ENCODE measurements around the gene PRLH. TPM values are rescaled to one million over a fixed set of nuclear protein-coding genes. Genes with fewer than 3 reads are reported as not detected.

Gene PRLH
- total and polyA plus RNA-seq, 2 of the 13 experiments (the other 11 are each of a cell fraction or from before 2014, with no cell fraction given), result not detected

DNA sequence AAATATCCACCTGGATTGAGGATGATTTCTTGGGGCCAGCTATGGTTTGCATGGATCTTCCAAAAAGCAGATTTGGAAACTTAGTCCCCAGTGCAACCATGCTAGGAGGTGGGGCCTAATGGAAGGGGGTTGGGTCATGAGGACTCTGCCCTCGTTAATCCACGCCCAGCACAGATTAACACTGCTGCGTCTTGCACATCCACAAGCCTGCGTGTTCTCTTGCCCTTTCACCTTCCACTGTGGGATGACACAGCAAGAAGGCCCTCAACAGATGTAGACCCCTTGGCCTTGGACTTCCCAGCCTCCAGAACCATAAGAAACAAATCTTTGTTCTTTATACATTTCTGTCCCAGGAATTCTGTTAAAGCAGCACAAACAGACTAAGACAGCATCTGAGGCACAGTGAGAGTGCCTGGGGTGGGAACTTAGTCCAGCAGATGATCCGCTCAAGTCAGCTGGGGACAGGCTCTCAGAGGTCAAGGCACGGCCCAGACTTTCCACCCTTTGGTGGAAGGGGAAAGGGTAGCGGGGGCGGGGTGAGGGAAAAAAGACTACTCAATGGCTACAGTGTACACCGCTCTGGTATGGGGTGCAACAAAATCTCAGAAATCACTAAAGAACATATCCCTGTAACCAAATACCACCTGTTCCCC lies 21.8 kb downstream of the PRLH start (continued):
- no peak for TF ChIP-seq SNAPC5 (CRISPR knock-in tag; IDR thresholded peaks at IDR 0.05; ENCODE audit: borderline replicate concordance)
- no peak for TF ChIP-seq ZBTB10 (CRISPR knock-in tag; IDR thresholded peaks at IDR 0.05; ENCODE audit: borderline replicate concordance)
- TF ChIP-seq HMGA1 (CRISPR knock-in tag; conservative IDR thresholded peaks at IDR 0.05), result no peak
- TF ChIP-seq, protein P1, sequence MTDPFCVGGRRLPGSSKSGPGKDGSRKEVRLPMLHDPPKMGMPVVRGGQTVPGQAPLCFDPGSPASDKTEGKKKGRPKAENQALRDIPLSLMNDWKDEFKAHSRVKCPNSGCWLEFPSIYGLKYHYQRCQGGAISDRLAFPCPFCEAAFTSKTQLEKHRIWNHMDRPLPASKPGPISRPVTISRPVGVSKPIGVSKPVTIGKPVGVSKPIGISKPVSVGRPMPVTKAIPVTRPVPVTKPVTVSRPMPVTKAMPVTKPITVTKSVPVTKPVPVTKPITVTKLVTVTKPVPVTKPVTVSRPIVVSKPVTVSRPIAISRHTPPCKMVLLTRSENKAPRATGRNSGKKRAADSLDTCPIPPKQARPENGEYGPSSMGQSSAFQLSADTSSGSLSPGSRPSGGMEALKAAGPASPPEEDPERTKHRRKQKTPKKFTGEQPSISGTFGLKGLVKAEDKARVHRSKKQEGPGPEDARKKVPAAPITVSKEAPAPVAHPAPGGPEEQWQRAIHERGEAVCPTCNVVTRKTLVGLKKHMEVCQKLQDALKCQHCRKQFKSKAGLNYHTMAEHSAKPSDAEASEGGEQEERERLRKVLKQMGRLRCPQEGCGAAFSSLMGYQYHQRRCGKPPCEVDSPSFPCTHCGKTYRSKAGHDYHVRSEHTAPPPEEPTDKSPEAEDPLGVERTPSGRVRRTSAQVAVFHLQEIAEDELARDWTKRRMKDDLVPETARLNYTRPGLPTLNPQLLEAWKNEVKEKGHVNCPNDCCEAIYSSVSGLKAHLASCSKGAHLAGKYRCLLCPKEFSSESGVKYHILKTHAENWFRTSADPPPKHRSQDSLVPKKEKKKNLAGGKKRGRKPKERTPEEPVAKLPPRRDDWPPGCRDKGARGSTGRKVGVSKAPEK (CRISPR knock-in tag; IDR thresholded peaks at IDR 0.05; ENCODE audit: borderline replicate concordance), result no peak
- peak; percentile 23; the same call in 1 of the 2 replicates for TF ChIP-seq NFE2L2 (IDR thresholded peaks at IDR 0.05; ENCODE audit: low read length)
- peak; percentile 49; the same call in 1 of the 2 replicates for TF ChIP-seq FOXM1 (CRISPR knock-in tag; IDR thresholded peaks at IDR 0.05)
- no peak for TF ChIP-seq GZF1 (CRISPR knock-in tag; IDR thresholded peaks at IDR 0.05)
- no peak for TF ChIP-seq DNMT1 (CRISPR knock-in tag; IDR thresholded peaks at IDR 0.05)
- peak; percentile 20; the same call in 1 of the 2 replicates for TF ChIP-seq ZFY (CRISPR knock-in tag; IDR thresholded peaks at IDR 0.05)
